ENCODE results near the gene CSNK2B. TPM values are rescaled to one million over a fixed set of nuclear protein-coding genes. Genes with fewer than 3 reads are reported as not detected.

Gene CSNK2B
- total and polyA plus RNA-seq, 10 of the 15 experiments (the other 5 are each of a cell fraction or from before 2014, with no cell fraction given): 56.3 to 405 (median 286) TPM

DNA sequence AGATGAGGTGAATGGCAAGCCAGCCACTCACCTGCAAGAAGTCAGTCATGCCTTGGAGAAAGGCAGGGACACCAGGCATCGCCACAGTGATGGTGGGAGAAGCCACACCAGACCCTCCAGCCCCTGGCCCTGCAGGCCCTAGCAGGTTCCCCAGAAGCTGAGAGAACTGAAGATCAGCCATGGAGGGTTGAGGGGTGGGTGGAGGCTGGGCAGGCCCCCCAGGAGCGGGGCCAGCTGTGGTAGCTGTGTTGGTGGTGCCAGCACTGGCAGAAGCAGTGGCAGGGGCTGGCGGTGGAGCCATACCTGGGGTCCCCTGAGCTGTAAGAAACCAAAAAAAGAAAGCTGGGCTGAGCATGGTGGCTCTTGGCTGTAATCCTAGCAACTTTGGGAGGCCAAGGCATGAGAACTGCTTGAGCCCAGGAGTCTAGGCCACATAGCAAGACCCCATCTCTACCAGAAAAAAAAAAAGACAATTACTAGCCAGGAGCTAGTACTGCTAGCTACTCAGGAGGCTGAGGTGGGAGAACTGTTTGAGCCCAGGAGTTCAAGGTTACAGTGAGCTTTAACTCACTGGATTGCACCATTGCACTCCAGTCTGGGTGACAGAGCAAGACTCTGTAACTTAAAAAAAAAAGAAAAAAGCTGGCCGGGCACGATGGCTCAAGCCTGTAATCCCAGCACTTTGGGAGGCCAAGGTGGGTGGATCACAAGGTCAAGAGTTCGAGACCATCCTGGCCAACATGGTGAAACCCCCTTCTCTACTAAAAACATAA is 22.9 kb upstream of the CSNK2B start:
- DNase-seq (ENCODE audit: low read depth, low spot score) (no peak), FAIRE-seq (no peak), ATAC-seq (no peak)
- Histone ChIP-seq H3K9ac (ENCODE audit: control insufficient read depth, insufficient read depth, low read length) (no peak overlapping the region), H2AFZ (ENCODE audit: control insufficient read depth, low read depth, low read length) (no peak overlapping the region), H3K27me3 (replicated peaks in 1 of 2; ENCODE audit: control insufficient read depth in 2 of 2, insufficient read depth in 2 of 2, low read length in 1 of 2) (no peaks in the 10 kb centered on the region), H4K20me1 (ENCODE audit: control insufficient read depth, insufficient read depth) (no peaks in the 10 kb centered on the region), H3K4me2 (ENCODE audit: control insufficient read depth, insufficient read depth) (no peak overlapping the region), H3K36me3 (ENCODE audit: control insufficient read depth in 2 of 2, insufficient read depth in 2 of 2, low read length in 1 of 2) (peaks cover 31 to 50% of the 10 kb centered on the region in 2 experiments), H3K4me3 (no peak overlapping the region), H3K9me3 (replicated peaks; ENCODE audit: control insufficient read depth, insufficient read depth, low read length) (no peaks in the 10 kb centered on the region), H3K27ac (ENCODE audit: control insufficient read depth, insufficient read depth) (no peak overlapping the region), H3K79me2 (ENCODE audit: control insufficient read depth, insufficient read depth, low read length) (no peaks in the 10 kb centered on the region), H3K4me1 (ENCODE audit: control insufficient read depth, insufficient read depth, low read length) (no peaks in the 10 kb centered on the region)
- in situ Hi-C loops (cut with MboI): no loop called here
- TF ChIP-seq ATF2 (IDR thresholded peaks at IDR 0.05; ENCODE audit: low read length) (no peak), MTA3 (IDR thresholded peaks at IDR 0.05; ENCODE audit: borderline replicate concordance, low read length) (no peak), MEF2B (IDR thresholded peaks at IDR 0.05; ENCODE audit: partially characterized antibody, poor library complexity, severe bottlenecking) (no peak), PAX5 (IDR thresholded peaks at IDR 0.05; ENCODE audit: borderline replicate concordance, low read depth, low read length) (no peak), CREB1 (IDR thresholded peaks at IDR 0.05; ENCODE audit: low read depth) (no peak), HDGF (IDR thresholded peaks at IDR 0.05) (no peak), WRNIP1 (IDR thresholded peaks at IDR 0.05; ENCODE audit: borderline replicate concordance, low read depth, low read length) (no peak), MYB (IDR thresholded peaks at IDR 0.05; ENCODE audit: borderline replicate concordance, low read depth, low read length) (no peak), TCF12 (IDR thresholded peaks at IDR 0.05; ENCODE audit: low read depth, low read length) (no peak), GATAD2B (conservative IDR thresholded peaks at IDR 0.05; ENCODE audit: low read depth) (no peak), KDM1A (IDR thresholded peaks at IDR 0.05; ENCODE audit: borderline replicate concordance) (no peak), SMAD1 (IDR thresholded peaks at IDR 0.05; ENCODE audit: low read depth, partially characterized antibody) (no peak), LARP7 (IDR thresholded peaks at IDR 0.05) (no peak), EZH2 (IDR thresholded peaks at IDR 0.05; ENCODE audit: borderline replicate concordance, control insufficient read depth, low read depth, low read length) (no peak), YY1 (IDR thresholded peaks at IDR 0.05; ENCODE audit: low read depth, low read length) (no peak)
- TF ChIP-seq, protein P1, sequence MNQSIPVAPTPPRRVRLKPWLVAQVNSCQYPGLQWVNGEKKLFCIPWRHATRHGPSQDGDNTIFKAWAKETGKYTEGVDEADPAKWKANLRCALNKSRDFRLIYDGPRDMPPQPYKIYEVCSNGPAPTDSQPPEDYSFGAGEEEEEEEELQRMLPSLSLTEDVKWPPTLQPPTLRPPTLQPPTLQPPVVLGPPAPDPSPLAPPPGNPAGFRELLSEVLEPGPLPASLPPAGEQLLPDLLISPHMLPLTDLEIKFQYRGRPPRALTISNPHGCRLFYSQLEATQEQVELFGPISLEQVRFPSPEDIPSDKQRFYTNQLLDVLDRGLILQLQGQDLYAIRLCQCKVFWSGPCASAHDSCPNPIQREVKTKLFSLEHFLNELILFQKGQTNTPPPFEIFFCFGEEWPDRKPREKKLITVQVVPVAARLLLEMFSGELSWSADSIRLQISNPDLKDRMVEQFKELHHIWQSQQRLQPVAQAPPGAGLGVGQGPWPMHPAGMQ (IDR thresholded peaks at IDR 0.05; ENCODE audit: borderline replicate concordance): no peak
- TF ChIP-seq, protein P2, sequence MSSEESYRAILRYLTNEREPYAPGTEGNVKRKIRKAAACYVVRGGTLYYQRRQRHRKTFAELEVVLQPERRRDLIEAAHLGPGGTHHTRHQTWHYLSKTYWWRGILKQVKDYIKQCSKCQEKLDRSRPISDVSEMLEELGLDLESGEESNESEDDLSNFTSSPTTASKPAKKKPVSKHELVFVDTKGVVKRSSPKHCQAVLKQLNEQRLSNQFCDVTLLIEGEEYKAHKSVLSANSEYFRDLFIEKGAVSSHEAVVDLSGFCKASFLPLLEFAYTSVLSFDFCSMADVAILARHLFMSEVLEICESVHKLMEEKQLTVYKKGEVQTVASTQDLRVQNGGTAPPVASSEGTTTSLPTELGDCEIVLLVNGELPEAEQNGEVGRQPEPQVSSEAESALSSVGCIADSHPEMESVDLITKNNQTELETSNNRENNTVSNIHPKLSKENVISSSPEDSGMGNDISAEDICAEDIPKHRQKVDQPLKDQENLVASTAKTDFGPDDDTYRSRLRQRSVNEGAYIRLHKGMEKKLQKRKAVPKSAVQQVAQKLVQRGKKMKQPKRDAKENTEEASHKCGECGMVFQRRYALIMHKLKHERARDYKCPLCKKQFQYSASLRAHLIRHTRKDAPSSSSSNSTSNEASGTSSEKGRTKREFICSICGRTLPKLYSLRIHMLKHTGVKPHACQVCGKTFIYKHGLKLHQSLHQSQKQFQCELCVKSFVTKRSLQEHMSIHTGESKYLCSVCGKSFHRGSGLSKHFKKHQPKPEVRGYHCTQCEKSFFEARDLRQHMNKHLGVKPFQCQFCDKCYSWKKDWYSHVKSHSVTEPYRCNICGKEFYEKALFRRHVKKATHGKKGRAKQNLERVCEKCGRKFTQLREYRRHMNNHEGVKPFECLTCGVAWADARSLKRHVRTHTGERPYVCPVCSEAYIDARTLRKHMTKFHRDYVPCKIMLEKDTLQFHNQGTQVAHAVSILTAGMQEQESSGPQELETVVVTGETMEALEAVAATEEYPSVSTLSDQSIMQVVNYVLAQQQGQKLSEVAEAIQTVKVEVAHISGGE (CRISPR knock-in tag; IDR thresholded peaks at IDR 0.05): no peak
- RAD21 ChIA-PET (ENCODE audit: unreplicated experiment): interaction anchor here (0.5 kb wide), 1 partner anchor 29 kb away, joined by 3 read pairs; no protein-coding TSS in a partner anchor
- intact Hi-C loops (cut with micrococcal nuclease; ENCODE audit: unreplicated experiment): no loop called here
- no TSS peak for BruUV-seq (replicated peaks)
- POLR2A ChIA-PET: interaction anchor here (1.0 to 1.3 kb wide), 2 partner anchors 10 to 93 kb away, joined by 4 to 5 read pairs; partner anchors contain the start of gene BAG6
- SMC1A ChIA-PET (ENCODE audit: uncharacterized antibody, unreplicated experiment): interaction anchor here (0.6 to 1.8 kb wide), 2 partner anchors 9 to 20 kb away, joined by 3 to 10 read pairs; partner anchors contain the start of gene BAG6
- CTCF ChIA-PET: no interaction called here
- 97% methylated on average over 6 of the region's 6 CpGs for WGBS (ENCODE audit: insufficient coverage, insufficient replicate concordance, low lambda C conversion rate, missing lambda C conversion rate)
